Activated gamma-delta T cell treated with anti-CD3 and anti-CD28 coated beads, Interleukin-2, amount 50 U/mL, for 16 hours (primary cell): ENCODE measurements around the gene MRPL21.

ENCODE experiments used
- DNase-seq: peaks from one replicate; pipeline ENCODE4 v3.0.0-alpha.2; 2020; ENCODE audit warnings: low read depth

MRPL21 gene

GRCh38 chr11:68934666-68935065, 31.0 kb upstream of the MRPL21 start:
- DNase-seq = no peak

GRCh38 chr11:68934321-68934645, 30.7 kb upstream of the MRPL21 start:
- DNase-seq = no peak

DNA sequence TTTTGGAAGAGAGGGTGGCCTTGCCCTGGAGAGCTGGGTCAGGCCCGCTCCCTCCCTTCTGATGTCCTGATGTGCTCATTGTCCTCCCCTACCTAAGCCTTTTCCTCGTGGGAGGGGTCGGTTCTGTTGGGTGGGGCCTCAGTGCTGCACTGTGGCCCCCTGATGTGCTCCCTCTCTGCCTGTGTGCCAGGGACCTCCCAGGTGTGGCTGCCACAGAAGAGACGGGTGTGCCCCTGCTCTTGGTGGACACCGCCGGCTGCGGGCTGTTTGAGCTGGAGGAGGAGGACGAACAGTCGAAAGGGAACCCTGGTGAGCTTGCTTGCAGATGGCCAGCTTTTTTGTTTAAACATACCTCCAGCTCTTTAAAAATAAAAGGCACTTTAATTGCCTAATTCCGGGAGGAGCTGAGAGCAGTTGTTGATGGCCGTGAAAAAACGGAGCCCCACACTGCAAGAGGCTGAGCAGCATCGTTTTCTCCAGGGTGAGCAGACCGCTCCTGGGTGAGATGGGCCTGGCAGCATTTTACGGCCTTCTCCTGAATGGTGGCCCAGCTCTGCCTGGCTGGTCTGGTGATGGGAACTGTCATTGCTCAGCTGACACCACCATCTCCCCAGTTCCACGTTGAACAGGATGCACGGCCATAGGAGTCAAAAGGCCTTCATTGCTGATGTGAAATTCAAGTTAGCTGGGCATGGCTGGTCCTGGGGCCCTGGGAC, 30.1 kb upstream of the MRPL21 start:
- no peak for DNase-seq

- DNase-seq = no peak
Measured at GRCh38 chr11:68932933-68933577, 29.4 kb upstream of the MRPL21 start.

GRCh38 chr11:68932358-68932757, 28.7 kb upstream of the MRPL21 start:
- no peak for DNase-seq

GRCh38 chr11:68931911-68932310, 28.3 kb upstream of the MRPL21 start:
- DNase-seq = no peak

DNA sequence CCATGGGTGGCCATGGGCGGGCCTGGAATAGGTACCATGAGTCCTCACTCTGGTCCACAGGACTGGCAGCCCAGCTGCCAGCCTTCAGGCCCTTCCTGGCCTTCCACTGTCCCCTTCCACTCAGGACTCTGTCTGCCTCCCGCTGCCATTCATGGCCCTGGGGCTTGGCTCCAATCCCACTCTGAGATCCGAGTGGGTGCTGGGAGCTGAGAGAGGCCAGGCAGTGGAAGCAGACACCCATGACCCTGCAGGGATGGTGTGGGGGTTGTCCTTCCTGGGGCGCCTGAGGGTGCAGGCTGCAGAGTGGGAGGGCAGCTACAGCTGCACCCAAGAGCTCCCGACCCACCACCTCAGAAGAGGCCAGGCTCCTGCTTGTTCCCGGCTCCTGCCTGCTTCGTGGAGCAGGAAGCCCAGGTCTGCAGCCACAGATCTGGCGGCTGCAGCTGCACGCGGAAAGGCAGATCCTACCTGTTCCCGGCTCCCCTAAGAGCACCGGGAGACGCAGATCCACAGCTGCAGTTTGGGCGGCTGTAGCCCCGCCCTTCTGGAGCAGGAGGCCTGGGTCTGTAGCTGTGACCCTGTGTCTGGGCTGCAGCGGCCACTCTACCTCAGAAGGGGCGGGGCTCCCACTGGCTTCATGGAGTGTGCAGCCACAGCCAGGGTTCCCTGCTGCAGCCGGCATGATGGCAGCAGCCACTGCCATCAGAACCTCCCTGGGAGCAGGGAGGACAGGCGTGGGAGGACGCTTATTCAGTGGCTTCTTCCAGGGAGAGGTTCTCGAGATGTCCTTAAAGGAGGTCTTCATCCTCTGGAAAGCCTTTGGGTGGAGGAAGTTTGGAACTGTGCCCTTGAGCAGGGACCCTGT, 27.6 kb upstream of the MRPL21 start:
- no peak for DNase-seq

DNA sequence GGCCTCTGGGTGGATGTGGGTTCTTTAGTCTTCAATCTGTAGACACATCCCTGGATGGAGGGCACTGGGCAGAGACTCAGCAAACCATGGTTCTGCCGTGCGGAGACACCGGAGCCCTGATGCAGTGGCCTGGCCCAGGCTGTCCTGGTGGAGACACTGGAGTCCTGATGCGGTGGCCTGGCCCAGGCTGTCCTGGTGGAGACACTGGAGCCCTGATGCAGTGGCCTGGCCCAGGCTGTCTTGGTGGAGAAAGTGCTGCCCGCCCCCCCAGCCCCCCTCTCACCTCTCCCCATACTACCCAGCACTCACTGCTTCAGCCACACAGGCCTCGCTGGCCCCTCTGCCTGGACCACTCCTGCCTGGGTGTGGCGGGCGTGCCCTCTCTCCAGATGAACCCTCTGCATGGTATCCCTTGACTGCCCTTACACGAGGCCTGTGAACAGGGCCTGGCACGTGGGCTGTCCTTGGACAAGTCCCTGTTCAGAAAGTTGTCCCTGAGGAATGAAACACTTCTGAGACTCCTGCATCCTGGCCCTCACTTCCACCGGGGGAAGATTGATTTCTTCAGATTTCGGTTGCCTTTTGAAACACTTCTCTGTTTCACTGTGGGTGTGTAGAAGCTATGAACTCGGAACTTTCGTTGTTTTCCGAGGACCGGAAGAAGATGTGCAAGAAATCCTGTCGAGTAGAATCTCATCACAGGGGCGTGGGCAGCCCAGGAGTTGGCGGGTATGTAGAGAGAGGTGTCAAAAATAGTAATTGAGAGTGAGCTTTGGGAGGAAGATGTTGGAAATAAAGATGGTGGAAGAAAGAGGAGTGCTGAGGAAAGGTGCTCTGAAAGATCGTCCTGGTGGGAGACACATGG, 26.3 kb upstream of the MRPL21 start:
- no peak for DNase-seq

GRCh38 chr11:68929135-68929534, 25.5 kb upstream of the MRPL21 start:
- no peak for DNase-seq

GRCh38 chr11:68928136-68928880, 24.7 kb upstream of the MRPL21 start:
- DNase-seq = no peak

DNA sequence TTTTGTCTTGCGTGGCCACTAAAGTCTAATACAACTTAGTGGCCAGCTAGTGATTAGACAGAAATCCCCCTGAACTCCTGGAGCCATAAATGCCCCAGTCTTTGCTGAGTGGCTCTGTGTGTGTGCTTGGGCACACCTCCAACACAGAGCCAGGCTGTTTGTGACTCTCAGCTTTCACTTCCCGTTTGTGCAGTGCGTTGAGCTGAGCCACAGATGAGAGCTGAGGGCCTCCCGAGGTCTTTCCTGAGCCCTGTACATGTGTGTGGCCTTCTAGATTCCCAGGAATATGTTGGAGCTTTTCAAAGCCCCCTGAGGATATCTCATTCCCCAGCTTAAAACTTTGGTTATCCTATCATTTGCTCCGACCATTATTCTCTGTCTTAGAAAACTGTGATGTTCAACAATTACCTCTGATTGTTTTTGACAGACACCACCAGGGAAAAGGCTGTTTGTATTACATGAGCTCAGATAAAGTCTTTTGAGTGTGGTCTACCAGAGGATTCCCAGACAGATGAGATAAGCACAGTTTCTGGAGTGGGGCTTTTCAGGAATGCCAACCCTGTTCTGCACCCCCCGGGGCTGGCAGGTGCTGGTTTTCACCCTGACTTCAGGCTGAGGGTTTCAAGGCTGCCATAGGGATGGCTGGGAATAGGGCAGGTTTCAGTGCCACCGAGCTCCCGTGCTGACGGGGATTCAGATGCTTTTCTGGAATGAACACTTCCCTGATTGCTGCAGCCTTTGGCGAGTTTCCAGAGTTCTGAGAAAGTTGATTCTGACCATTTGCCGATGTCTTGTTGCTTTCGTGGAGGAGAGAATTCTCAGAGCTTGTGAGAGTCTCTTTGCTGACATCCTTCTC, 23.9 kb upstream of the MRPL21 start:
- DNase-seq = no peak

DNA sequence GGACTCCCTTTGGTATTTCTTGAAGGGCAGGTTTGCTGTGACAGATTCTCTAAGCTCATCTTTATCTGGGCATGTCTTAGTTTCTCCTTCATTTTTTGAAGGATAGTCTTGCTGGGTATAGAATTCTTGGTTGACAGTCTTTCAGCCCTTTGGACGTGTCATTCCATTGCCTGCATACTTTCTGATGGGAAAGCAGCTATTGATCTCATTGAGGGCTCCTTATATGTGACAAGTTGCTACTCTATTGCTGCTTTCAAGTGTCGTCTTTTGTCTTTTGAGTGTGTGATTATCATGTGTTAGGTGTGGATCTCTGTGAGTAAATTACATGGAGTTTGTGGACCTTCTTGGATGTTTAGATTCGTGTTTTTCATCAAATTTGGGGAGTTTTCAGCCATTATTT, 22.0 kb upstream of the MRPL21 start:
- no peak for DNase-seq

GRCh38 chr11:68924073-68924925, 20.7 kb upstream of the MRPL21 start:
- no peak for DNase-seq

GRCh38 chr11:68923614-68924013, 20.0 kb upstream of the MRPL21 start:
- no peak for DNase-seq

- DNase-seq = no peak
Measured at GRCh38 chr11:68916439-68916838, 12.8 kb upstream of the MRPL21 start.

GRCh38 chr11:68914761-68915160, 11.1 kb upstream of the MRPL21 start:
- no peak for DNase-seq

- DNase-seq = no peak
Measured at GRCh38 chr11:68913188-68913587, 9.6 kb upstream of the MRPL21 start.

GRCh38 chr11:68912254-68912653, 8.6 kb upstream of the MRPL21 start:
- no peak for DNase-seq

DNA sequence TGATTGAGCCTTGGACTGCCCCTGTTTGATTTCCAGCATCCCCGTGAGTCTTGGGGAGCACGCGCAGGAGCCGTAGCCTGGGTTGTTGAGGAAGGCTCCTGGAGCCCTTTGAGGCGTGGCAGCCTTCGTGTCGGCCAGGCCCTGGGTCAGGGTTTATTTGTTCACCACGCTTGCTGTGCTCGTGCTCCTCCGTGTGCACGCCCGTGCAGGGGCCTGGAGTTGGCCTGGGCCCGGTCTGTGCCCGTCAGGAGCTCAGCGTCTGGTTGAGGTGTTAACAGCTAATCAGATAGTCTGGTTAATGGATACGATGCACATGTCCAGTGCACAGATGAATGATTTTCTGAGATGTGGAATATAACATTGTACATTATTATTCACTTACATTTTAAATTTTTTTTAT, 8.1 kb upstream of the MRPL21 start:
- DNase-seq = no peak

DNA sequence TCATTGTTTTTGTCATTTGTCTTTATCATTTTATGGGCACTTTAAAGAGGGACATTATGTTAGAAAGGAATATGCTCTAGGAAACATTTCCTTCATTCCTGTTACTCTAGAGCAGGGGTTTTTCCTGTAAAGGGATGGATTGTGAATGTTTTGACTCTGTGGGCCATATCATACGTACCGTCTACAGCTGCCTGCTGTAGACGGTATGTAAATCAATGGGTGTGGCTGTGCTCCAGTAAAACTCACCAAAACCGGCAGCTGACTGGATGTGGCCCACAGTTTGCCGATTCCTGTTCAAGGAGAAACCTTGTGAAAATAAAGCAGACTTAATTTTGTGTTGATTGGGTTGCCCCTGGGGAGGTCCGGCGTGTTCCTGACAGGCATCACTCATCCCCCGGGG, 7.3 kb upstream of the MRPL21 start:
- no peak for DNase-seq
